Activated CD4-positive, alpha-beta T cell treated with anti-CD3 and anti-CD28 coated beads, Interleukin-2, amount 10 ng/mL, durations not matched to agents 7 days and 5 days (primary cell): ENCODE measurements around the gene FAM89B. TPM values are rescaled to one million over a fixed set of nuclear protein-coding genes. Genes with fewer than 3 reads are reported as not detected.

ENCODE experiments used
- CTCF ChIA-PET: fragments of 350-600 bp; sonication (Branson Sonifier 250); formaldehyde crosslinking; loops from one replicate; lab custom pipeline; 2021; ENCODE audit warnings: antibody characterized with exemption; lab: Charles Lee
- POLR2A ChIA-PET: fragments of 350-600 bp; sonication (Branson Sonifier 250); formaldehyde crosslinking; loops from one replicate; lab custom pipeline; 2021; ENCODE audit warnings: antibody characterized with exemption; lab: Charles Lee
- DNase-seq: peaks from one replicate; pipeline ENCODE4 v3.0.0-alpha.2; 2020
- H3K27ac Mint-ChIP-seq: one replicate; pipeline ENCODE4 v1.8.0; 2021; ENCODE audit warnings: mild to moderate bottlenecking, moderate library complexity, mixed read lengths
- H3K27me3 Mint-ChIP-seq: one replicate; pipeline ENCODE4 v1.8.0; 2021; ENCODE audit warnings: mixed read lengths
- H3K36me3 Mint-ChIP-seq: one replicate; pipeline ENCODE4 v1.8.0; 2021; ENCODE audit warnings: low read depth, mixed read lengths
- H3K4me1 Mint-ChIP-seq: one replicate; pipeline ENCODE4 v1.8.0; 2021; ENCODE audit warnings: mixed read lengths
- H3K4me3 Mint-ChIP-seq: one replicate; pipeline ENCODE4 v1.8.0; 2021; ENCODE audit warnings: mild to moderate bottlenecking, moderate library complexity, mixed read lengths
- H3K9me3 Mint-ChIP-seq: one replicate; pipeline ENCODE4 v1.8.0; 2021; ENCODE audit warnings: mixed read lengths
- total RNA-seq, 2 experiments: library from RNA; stranded (reverse); gene quantifications; one replicate each; pipeline ENCODE4 v1.2.3, GENCODE V29; 2021

FAM89B gene
- total RNA-seq, 2 experiments from 2014 or later: 34.1 to 42.1 TPM

GRCh38 chr11:65622011-65622410 lies 49.7 kb downstream of the FAM89B start:
- peaks cover 18% of the 10 kb centered on the region for H3K4me1 Mint-ChIP-seq
- peaks cover 32% of the 10 kb centered on the region for H3K36me3 Mint-ChIP-seq
- DNase-seq: no peak
- ChIA-PET CTCF (interaction anchor here (0.6 kb wide), 1 partner anchor 194 kb away, joined by 4 read pairs; no protein-coding TSS in a partner anchor), POLR2A (no interaction called here)
- no peaks in the 10 kb centered on the region for H3K9me3 Mint-ChIP-seq
- H3K27me3 Mint-ChIP-seq: no peaks in the 10 kb centered on the region
- no peak overlapping the region for H3K27ac Mint-ChIP-seq
- no peak overlapping the region for H3K4me3 Mint-ChIP-seq

- POLR2A ChIA-PET: no interaction called here
- no peaks in the 10 kb centered on the region for H3K27me3 Mint-ChIP-seq
- no peak overlapping the region for H3K4me3 Mint-ChIP-seq
- CTCF ChIA-PET: interaction anchor here (0.7 to 1.2 kb wide), 3 partner anchors 10 to 263 kb away, joined by 3 to 4 read pairs (median 4); partner anchors contain the start of gene SIPA1
- H3K4me1 Mint-ChIP-seq: peaks cover 9% of the 10 kb centered on the region
- peaks cover 35% of the 10 kb centered on the region for H3K36me3 Mint-ChIP-seq
- no peak for DNase-seq
- no peaks in the 10 kb centered on the region for H3K9me3 Mint-ChIP-seq
- H3K27ac Mint-ChIP-seq: no peak overlapping the region
These were observed 50.8 kb downstream of the FAM89B start for GRCh38 chr11:65623177-65623576.

Other genes with a start within 250 kb of the FAM89B start
- 10 to 100 TPM; 61.1 to 75.6 TPM for gene DPF2, start 238.7 kb upstream of the FAM89B start, total RNA-seq
- under 1 TPM; 0.42 to 0.79 TPM for gene TIGD3, start 217.8 kb upstream of the FAM89B start, total RNA-seq
- 10 to 100 TPM; 40.9 TPM for gene SLC25A45, start 189.9 kb upstream of the FAM89B start, total RNA-seq
- gene FRMD8, start 185.9 kb upstream of the FAM89B start, total RNA-seq: 10 to 100 TPM; 49.5 to 52.1 TPM
- 100 to 1,000 TPM; 463 to 610 TPM for gene NEAT1, start 149.7 kb upstream of the FAM89B start, total RNA-seq
- gene MALAT1, start 73.5 kb upstream of the FAM89B start, total RNA-seq: 1,000 to 10,000 TPM; 7,183 to 8,252 TPM
- 10 to 100 TPM; 59.1 to 62.1 TPM for gene SCYL1, start 47.5 kb upstream of the FAM89B start, total RNA-seq
- gene LTBP3, start 14.2 kb upstream of the FAM89B start, total RNA-seq: 10 to 100 TPM; 80.2 to 92.5 TPM
- 10 to 100 TPM; 32.4 to 35.4 TPM for gene ZNRD2, start 2.1 kb upstream of the FAM89B start, total RNA-seq
- 10 to 100 TPM; 69.2 to 96.7 TPM for gene EHBP1L1, start 3.5 kb downstream of the FAM89B start, total RNA-seq
- 1 to 10 TPM in 1 of 2 experiments, under 1 TPM in 1; 1.00 to 3.3 TPM for gene KCNK7, start 23.3 kb downstream of the FAM89B start, total RNA-seq
- 10 to 100 TPM; 61.0 to 67.1 TPM for gene MAP3K11, start 41.7 kb downstream of the FAM89B start, total RNA-seq
- 10 to 100 TPM; 47.7 to 50.2 TPM for gene PCNX3, start 43.2 kb downstream of the FAM89B start, total RNA-seq
- gene SIPA1, start 65.6 kb downstream of the FAM89B start, total RNA-seq: 100 to 1,000 TPM; 229 to 235 TPM
- 10 to 100 TPM; 76.7 to 79.8 TPM for gene RELA, start 90.4 kb downstream of the FAM89B start, total RNA-seq
- 10 to 100 TPM; 60.8 to 72.3 TPM for gene KAT5, start 139.7 kb downstream of the FAM89B start, total RNA-seq
- 10 to 100 TPM; 74.9 to 86.3 TPM for gene RNASEH2C, start 148.3 kb downstream of the FAM89B start, total RNA-seq
- gene AP5B1, start 208.4 kb downstream of the FAM89B start, total RNA-seq: 10 to 100 TPM; 17.4 to 20.2 TPM
- gene OVOL1, start 214.5 kb downstream of the FAM89B start, total RNA-seq: not detected